ENCODE results near the gene LRRC25.

LRRC25 gene

DNA sequence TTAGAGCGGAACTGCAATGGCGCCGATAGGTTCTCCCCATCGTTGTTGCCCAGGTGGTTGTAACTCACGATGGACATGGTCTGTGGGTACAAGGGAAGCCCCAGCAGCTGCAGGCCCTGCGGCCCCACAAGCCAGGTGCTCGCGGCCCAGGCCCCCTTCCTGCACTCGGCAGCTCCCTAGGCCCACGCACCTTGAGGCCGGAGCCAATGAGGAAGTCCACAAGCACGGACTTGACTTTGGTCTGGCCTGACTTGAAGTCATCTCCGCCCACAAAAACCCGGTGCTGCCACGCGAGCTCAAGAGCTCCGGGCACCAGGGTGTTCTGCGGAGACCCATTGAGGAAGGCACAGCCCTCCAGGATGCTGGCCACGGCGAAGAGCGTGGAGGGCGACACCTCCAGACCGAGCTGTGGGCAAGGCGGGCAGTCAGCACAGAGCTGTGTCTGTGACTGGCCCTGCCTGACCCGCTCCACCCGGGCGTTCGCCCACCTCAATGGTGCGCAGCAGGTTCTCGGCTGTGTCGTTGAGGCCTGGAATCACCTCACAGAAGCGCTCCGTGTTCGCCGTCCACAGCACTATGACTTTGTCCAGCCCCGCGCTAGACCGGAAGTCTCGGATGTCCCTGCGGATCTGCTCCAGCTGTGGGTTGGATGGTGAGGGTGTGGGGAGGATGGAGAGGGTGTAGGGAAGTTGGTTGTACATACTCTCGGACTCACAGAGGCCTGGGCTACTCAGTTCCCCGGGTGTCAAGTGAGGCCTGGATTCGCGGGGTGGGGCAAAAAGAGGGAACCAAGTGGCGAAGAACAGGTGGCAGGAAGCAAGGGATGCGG lies 38.6 kb upstream of the LRRC25 start:
- no peak for DNase-seq

DNA sequence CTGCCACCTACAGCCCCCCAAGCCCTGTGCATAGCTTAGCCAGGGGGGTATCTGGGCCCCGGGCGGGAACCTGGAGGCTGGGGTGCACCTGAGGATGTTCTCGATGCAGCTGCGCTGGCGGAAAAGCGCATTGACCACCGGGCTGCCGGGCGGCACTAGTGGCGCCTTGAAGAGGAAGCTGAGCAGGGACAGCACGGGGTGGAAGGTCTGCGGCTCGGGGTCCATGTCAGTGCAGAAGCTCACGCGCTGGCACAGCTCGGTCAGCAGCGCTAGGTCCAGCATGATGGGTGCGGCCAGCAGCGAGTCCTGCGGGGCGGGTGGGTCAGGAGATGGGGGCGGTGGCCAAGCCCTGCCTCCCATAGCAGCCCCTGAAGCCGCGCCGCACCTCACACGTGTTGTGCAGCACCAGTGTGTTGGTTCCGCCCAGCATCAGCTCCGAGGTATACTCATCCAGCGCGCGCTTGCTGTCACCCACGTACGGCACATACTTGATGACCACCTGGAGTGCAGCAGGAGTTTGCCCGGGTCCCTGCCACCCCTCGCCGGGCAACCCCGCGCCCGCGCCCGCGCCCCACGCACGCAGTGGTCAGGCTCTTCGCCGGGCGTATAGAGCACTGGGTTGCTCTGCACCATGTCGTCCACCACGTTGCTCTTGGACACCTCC lies 37.9 kb upstream of the LRRC25 start:
- DNase-seq = no peak

DNA sequence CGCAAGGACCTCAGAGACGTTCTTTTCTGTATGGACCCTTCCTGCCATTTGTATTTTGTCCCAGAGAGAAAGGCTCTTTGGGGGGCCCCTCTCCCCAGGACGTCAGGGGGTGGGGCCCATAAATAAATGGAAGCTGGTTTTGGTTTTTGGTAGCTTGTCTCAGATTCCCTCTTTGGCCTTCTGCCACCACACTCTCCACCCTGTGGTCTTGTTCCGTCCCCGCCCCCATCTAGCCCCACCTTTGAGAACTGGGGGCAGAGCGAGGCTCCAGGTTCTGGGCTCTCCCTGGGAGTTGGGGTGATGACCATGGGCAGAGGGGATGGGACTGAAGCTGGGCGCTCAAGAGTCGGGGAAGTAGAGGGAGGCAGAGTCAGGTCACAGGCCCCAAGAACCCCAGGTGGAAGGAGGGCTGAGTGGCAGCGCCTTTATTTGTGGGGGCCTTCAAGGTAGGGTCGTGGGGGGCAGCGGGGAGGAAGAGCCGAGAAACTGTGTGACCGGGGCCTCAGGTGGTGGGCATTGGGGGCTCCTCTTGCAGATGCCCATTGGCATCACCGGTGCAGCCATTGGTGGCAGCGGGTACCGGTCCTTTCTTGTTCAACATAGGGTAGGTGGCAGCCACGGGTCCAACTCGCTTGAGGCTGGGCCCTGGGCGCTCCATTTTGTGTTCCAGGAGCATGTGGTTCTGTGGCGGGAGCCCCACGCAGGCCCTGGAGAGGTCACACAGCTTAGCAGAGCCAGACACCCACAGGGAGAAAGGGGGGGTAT lies 37.2 kb upstream of the LRRC25 start:
- DNase-seq = no peak

DNA sequence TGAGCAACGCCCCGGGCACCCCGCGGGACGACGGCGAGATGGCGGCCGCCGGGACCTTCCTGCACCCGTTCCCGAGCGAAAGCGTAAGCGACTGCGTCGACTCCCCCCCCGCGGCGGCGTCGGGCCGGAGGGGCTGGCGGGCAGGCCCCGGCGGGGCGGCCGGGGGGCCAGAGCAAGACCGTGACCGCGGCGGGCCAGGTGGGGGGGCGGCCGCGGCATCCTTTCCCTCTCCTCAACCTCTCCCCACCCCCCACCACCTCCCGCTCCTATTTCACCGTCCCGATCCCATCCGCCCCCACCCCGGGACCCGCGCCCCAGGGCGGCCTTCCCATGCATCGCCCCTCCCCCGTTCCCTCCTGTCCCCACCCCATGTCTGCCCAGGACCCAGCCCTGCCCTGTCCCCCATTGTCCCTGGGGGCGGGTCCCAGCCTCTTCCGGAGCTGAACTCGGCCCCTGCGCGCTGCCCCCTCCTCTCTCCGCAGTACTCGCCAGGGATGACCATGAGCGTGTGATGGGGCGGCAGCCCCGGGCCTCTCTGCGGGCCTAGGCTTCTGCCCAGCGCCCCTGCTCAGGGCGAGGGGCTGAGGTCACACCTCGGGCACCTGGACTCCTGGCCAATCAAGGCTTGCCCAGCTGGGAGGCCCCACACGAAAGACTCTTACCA lies 36.4 kb upstream of the LRRC25 start:
- DNase-seq = no peak

DNA sequence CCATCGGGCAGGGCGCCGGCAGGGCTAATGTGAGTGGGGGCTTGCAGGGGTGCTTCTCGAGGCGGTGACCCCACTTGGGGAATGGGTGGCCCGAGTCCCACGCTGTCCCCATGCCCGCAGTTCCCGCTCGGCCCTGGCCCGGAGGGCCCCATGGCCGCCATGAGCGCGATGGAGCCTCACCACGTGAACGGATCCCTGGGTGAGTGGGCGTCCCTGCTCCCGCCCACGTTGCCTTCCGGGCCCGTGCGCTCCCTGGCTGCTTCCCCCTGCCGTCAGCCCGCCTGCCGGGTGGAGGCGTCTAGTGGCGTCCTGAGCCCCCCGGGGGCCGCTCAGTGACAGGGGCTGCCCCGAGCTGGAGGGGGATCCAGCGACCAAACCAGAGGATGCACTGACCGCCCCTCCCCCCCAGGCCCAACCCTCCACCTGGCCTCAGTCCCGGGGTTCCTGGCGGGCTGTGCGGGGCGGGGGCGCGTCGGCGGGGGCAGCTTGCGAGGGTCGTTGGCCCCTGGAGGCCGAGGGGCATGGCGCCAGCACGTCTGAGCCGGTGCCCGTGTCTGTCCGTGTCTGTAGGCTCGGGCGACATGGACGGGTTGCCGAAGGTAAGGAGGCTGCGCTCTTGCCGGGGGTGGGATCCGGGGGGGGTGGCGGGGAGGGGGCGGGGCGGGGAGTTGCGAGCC lies 35.7 kb upstream of the LRRC25 start:
- no peak for DNase-seq

DNA sequence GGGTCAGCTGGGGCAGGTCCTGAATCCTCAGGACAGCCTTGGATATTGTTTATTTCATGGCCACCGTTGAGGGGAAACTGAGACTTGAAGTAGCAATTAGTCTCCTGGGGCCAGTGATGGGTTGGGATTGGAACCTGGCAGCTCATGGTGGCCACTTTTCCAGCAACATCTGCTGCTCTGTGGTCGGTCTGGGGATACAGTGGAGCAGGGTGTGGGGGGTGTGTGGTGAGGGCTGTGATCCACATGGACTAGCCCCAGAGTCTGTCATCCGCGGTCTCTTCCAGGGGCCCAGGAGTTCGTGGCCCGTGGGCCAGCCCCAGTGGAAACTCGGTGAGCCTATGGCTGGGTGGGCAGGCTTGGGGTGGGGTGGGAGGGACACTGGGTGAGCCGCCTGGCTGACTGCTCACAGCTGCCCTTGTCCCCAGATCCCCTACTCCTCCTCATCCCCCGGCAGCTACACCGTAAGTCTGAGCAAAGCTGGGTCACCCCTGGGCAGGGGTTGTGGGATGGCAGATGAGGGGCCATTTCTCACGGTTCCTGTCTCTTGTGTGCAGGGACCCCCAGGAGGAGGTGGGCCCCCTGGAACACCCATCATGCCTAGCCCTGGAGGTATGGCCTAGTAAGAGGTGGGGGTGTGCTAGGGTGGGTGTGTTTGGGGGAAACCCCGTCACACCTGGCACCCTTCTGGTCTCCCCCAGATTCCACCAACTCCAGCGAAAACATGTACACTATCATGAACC lies 35.0 kb upstream of the LRRC25 start:
- DNase-seq = no peak

DNA sequence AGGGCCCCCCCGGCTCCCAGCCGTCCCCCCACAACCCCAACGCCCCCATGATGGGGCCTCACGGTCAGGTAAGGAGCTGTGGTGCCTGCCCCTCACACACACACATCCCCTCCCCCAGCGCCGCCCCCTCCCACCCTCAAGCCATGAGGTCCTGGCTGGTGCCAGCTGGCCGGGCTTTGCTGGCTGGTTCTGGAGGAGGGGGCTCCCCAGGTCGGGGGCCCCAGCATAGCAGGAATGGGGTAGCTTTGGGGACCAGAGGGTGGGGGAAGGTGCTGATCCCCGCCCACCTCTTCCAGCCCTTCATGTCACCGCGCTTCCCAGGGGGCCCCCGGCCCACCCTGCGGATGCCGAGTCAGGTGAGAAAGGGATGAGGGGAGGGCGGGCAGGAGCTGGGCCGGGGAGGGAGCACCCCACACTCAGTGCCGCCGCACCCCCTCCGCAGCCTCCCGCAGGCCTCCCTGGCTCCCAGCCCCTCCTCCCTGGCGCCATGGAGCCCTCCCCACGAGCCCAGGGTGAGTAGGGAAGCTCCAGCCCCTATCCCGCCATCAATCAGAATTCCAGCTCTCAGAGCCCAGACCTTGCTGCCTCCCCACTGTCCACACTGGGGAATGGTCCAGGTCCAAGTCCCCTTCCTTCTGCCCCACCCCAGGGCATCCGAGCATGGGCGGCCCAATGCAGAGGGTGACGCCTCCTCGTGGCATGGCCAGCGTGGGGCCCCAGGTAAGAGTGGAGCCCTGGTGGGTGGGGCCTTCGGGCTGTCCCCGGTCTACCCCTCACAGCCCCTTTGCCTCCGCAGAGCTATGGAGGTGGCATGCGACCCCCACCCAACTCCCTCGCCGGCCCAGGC lies 34.2 kb upstream of the LRRC25 start:
- no peak for DNase-seq

DNA sequence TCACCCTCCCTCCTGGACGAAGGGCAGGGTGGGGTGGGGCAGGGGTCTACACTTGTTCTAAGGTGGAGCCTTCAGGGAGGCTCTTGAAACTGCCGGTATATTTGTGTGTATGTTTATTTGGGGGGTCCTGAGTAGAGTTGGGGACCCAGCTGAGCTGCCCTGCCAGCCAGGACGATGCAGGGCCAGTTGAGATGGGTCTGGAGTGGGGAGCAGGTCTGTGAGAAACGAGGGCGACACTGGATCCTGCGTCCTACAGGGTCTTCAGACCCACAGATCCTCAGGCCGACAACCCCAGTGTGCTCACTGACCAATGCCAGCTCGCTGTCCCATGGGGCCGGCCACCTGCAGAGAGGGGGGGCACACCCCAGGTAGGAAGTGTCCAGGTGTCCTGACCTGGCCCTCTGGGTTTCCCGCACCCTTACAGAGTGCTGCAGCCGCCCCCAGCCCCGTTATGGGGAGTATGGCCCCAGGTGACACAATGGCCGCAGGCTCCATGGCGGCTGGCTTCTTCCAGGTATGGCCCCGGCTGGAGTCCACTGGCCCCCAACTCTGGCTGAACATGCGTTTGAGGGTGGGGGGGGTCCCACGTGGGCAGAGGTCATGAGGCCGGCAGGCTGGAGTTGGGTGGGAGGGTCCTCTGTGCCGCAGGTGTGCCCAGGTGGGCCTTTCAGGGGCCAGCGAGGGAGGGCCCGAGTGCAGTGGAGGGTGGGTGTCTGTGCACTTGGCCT lies 33.2 kb upstream of the LRRC25 start:
- no peak for DNase-seq

DNA sequence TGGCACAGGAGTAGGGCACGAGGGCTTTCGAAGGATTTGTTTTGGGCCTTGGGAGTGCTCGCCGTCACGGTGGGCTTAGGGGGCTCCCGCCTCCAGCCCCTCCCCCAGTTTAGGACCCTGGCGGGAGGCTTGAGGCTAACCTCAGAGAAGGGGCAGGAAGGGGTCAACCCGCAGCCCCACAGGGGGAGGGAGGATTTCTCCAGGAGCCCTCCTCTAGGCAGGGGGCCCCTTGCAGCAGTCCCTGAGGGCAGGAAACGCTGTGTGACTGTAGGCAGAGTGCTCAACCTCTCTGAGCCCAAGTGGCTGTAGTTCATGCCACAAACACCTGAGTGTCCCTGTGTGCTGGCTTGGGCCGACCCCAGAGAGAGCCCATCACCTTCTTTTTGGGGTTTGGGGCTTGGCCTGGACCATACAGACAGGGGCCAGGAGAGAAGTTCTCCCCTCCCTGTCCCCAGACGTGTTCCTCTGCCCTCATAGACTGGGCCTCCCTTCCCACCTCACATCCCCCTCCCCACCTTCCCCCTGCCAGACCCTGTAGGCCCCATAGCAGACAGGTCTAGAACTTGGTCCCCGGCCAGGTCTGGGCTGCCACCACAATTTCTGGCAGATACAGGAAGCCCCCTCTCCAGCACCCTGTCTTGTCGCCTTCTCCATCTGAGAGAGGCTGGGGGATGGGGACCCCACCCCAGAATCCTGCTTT lies 32.4 kb upstream of the LRRC25 start:
- no peak for DNase-seq

DNA sequence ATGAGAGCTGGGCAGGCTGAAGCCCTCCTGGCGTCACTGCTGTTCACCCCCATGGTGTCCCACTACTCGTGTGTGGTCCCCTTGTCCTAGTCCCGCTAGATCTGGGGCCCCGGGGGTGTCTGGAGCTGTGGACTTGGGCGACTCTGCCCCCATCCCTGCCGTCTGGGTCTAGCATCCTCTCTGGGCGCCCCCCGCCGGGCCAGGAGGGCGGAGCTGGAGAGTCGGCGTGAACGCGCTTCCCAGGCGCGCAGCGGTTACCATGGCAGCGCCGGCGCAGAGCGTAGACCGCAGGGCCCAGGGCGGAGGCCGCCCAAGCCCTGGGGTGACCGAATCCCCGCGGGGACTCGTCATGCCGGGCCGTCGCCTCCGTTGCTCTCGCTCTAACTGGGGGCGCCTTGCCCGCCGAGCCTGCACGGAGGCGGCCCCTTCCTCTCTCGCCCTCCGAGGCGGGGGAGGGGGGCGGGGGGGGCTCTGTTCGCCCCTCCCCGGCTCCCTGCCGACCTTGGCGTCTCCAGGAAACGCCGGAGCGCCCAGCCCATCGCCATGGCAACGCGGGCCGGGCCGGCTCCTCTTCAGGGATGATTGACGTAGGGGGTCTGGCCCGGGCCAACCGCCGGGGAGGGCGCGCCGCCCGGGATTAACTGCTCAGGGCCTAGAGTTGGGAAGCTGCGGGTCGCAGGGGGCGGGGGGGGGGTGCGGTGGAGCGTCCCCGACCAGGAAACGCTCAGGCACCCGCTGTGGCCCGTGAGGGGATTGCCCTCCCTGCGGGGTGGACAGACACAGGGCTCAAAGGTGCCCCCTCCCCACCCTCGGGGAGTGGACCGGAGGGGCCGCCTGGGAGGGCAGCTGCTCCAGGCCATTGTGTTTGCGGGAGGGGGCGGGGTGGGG lies 31.6 kb upstream of the LRRC25 start:
- peak; percentile 86 for DNase-seq

DNA sequence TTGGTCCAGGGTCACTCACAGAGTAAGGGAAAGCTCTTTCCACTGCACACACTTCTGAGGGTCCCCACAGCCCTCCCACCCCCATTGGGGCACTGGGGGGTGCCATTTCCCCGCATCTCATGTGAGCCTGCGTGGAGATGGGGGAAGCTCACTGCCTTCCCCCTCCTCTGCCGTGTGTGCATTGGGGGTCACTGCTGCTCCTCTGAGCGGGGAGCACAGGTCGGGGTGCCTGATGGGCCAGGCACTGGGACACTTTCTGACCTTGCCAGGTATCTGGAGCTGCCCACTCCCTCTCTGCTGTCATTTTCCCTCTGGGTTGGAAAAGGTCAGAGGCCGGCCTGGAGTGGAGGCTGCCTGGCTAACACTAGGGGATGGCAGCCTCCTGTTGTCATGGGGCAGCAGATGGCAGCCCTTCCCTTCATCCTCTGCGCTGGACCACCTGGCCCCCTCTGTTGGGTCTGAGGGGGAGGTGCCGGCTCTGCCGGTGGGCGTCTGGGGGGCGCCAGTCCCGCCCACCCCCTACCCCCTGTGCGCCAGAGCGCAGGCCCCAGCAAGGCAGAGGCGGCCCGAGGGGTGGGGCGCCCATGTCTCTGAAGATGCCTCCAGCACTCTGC lies 30.9 kb upstream of the LRRC25 start:
- DNase-seq = no peak

DNA sequence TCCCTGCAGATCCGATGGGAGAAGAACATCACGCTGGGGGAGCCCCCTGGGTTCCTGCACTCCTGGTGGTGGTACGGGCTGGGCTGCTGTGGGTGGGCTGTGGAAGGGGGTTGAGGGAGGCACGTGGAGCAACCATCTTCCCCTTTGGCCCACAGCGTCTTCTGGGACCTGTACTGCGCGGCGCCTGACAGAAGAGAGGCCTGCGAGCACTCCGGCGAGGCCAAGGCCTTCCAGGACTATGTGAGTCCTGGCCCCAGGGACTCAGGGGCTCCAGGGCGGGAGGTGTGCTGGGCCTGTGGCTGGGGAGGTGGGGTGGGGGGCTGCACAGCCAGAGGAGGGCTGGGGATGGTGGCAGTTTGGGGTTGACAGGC lies 30.3 kb upstream of the LRRC25 start:
- no peak for DNase-seq

DNA sequence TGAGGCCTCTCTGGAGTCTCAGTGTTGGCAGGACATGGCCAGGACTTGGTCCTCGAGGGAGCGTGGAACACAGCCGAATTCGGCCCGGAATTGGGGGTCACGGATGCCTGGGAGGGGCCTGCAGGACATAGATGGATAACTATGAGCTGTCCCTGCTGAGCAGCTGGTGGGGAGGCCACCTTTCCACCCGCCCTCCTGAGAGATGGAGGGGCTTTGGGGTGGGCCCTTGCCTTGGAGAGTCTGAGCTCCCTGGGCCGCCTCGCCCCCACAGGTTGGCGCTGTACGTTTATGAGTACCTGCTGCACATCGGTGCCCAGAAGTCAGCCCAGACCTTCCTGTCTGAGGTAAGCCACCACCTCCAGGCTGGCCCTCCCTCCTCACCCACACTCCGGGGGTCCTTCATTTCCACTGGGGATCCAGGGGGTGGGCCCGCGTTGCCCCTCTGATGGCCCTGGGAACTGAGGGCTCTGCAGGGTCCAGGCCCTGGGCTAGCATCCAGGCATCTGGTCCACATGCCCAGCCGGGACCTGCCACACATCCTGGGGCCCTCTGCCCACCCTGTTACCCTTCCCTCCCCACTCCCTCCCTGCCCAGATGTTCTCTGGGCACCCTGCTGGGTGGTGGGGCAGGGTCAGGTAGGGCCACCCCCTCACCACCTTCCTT lies 29.8 kb upstream of the LRRC25 start:
- no peak for DNase-seq

DNA sequence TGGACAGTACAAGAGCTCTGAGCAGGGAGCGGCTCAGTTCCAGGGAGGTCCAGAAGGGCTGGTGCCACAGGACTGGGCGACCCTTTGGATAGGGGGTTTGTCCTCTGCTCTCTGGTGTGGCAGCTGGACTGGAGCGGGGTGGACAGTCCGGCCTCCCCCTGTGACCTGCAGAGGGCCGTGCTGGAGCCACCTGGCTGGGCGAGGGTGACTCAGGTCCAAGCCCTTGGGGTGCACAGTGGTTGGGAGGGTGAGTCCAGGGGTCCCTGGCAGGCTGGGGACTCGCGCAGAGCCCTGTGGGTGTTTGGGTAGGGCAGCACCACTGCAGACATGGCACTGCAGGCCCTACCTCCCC lies 29.0 kb upstream of the LRRC25 start:
- no peak for DNase-seq

DNA sequence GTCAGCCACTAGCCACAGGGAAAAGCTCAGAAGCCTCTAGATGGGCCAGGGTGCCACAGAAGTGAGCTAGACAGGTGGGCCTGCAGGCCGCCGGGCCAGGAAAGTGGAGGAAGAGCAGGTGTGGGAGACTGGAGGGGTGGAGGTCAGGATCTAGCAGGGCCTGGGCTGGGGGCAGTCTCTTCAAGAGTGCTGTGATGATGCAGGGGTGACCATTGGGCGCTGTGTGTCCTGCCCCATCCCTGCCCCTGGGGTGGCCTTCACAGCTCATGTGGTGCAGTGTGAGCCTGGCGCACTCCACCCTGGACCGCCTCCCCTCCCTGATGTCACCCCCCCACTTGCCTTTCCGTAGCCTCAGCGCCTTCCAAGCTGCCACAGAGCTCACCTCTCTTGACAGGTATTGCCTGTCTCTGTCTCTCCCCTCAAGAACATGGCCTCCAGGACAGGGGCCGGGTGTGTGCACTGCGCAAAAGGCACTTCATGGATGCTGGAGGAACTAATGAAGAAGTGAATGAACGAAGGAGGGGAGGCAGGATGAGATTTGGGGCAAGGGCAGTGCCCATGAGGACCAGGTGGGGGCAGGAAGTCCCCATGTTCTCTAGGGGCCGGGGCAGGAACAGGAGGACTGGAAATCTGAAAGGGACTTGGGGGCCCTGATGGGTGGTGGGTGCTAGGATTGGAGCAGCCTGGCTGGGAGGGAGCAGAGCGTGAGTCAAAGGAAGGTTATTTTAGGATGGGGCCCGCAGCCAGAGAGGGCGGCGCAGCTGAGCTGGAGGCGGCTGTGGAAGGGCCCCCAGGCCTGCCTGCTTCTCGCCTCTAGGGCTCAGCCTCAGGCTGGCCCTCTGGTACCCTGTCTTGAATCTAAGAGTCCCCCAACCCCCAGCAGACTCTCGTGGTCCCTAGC lies 28.3 kb upstream of the LRRC25 start:
- DNase-seq = no peak

DNA sequence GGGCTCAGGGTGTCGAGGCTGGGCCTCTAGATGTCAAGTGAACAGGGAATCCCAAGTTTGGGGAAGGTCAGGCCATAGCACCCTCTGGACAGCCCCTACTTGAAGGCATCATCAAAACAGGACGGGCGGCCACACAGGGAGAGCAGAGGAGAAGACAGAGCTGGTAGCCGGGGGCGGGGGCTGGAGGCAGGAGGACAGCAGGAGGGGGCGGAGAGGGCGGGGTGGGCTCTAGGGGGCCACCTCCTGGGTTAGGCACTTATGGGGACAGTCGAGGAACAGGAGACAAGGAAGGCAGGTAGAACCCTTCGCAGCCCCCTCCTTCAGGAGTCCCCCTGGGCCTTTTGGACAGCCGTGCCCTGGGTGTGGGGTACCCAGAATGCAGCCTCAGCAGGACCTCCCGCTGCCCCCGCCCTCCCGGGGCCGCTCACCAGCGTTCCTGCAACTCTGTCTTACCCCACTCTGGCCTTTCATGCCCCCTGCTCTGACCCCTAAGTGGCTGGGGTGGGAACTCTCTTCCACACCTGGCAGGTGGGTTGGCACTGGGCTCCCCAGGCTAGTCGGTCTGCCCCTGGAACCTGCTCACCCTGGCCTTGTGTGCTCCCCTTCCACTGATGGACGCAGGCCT lies 27.6 kb upstream of the LRRC25 start:
- DNase-seq = no peak
